ENCODE measurements around the gene HIP1.
"Not testable (repeated sequence)": the region's sequence is repeated elsewhere in the genome, so short reads cannot be mapped to it uniquely, and the experiment has no call there.

HIP1 gene

GRCh38 chr7:75608451-75609122, 130.2 kb downstream of the HIP1 start:
- DNase-seq: no peak

- DNase-seq: no peak
These were observed 134.3 kb downstream of the HIP1 start for GRCh38 chr7:75604408-75604807.

GRCh38 chr7:75602831-75603230, 135.9 kb downstream of the HIP1 start:
- DNase-seq: not testable (repeated sequence)

GRCh38 chr7:75601539-75601938, 137.2 kb downstream of the HIP1 start:
- DNase-seq: no peak

- DNase-seq: not testable (repeated sequence)
These were observed 138.0 kb downstream of the HIP1 start for GRCh38 chr7:75600748-75601147.

- no peak for DNase-seq
These were observed 139.4 kb downstream of the HIP1 start for GRCh38 chr7:75599244-75599781.

GRCh38 chr7:75596727-75597614, 141.8 kb downstream of the HIP1 start:
- DNase-seq: no peak

GRCh38 chr7:75595766-75596165, 143.0 kb downstream of the HIP1 start:
- no peak for DNase-seq

- DNase-seq: not testable (repeated sequence)
These were observed 145.1 kb downstream of the HIP1 start for GRCh38 chr7:75593500-75594184.

GRCh38 chr7:75591467-75592255, 147.1 kb downstream of the HIP1 start:
- no peak for DNase-seq

GRCh38 chr7:75590373-75591005, 148.3 kb downstream of the HIP1 start:
- DNase-seq: no peak

GRCh38 chr7:75584354-75584753, 154.4 kb downstream of the HIP1 start:
- no peak for DNase-seq

GRCh38 chr7:75583255-75583654, 155.5 kb downstream of the HIP1 start:
- DNase-seq: no peak

GRCh38 chr7:75579899-75580298, 158.8 kb downstream of the HIP1 start:
- no peak for DNase-seq

GRCh38 chr7:75578081-75578480, 160.7 kb downstream of the HIP1 start:
- DNase-seq: no peak

GRCh38 chr7:75575488-75576121, 163.1 kb downstream of the HIP1 start:
- DNase-seq: no peak

- DNase-seq: no peak
These were observed 165.2 kb downstream of the HIP1 start for GRCh38 chr7:75573477-75574019.

GRCh38 chr7:75572814-75573213, 165.9 kb downstream of the HIP1 start:
- DNase-seq: no peak

GRCh38 chr7:75572396-75572795, 166.3 kb downstream of the HIP1 start:
- DNase-seq: no peak

GRCh38 chr7:75571209-75571608, 167.5 kb downstream of the HIP1 start:
- no peak for DNase-seq

GRCh38 chr7:75569629-75570282, 169.0 kb downstream of the HIP1 start:
- DNase-seq: not testable (repeated sequence)

Measured in NCI-H187 treated with DMSO at 0.1 percent for 48 hours (cell line).